ENCODE results near the gene SLC43A3.

SLC43A3 gene

DNA sequence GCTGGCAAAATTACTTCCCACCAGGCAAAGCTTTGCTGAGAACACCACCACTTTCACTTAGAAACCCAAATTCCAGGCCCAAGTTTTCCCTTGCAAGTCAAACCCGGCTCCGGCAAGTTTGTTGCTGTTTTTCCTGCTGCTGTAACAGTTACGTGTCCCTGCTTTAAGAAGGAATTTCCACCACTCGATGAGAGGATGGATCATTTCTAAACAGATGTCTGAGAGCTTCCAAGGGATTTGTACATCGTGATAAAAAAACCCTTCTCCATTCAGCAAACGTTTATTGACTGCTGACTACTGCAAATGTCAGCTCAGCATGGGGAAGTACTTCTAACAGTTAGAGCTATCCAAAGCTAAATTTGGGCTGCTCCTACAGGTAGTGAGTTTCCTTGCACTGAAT lies 69.1 kb downstream of the SLC43A3 start:
- no peak for DNase-seq (ENCODE audit: low read depth in 3 of 3)

- DNase-seq (ENCODE audit: low read depth in 3 of 3): no peak
These were observed 69.6 kb downstream of the SLC43A3 start for GRCh38 chr11:57357310-57357709.
